MCF 10A (cell line): Measurements from ENCODE around the gene KCNIP2. TPM values are rescaled to one million over a fixed set of nuclear protein-coding genes. Genes with fewer than 3 reads are reported as not detected.

Experiments
- BruUV-seq: library from RNA; stranded (reverse); fragments of 400-500 nt; replicated peaks from 2 replicates; lab custom pipeline; 2021; lab: Mats Ljungman, UMichigan
- CTCF ChIA-PET: fragments of 300-600 bp; sonication (Branson Sonifier 250); formaldehyde crosslinking; extraction: SDS; loops from one replicate; lab custom pipeline; 2021; ENCODE audit warnings: antibody characterized with exemption, inconsistent platforms; lab: Yijun Ruan, JAX
- POLR2A ChIA-PET: fragments of 300-600, 350-650 bp; sonication (Branson Sonifier 250); formaldehyde crosslinking; extraction: SDS; loops from one replicate; lab custom pipeline; 2020; ENCODE audit warnings: antibody characterized with exemption, inconsistent platforms; lab: Yijun Ruan, JAX
- DNase-seq: peaks from one replicate; pipeline ENCODE4 v3.0.0-alpha.2; 2018; ENCODE audit not compliant: unreplicated experiment
- H3K27ac Mint-ChIP-seq: one replicate; pipeline ENCODE4 v1.8.0; 2022; ENCODE audit warnings: mild to moderate bottlenecking, low read depth, mixed read lengths; ENCODE audit not compliant: unreplicated experiment
- H3K27me3 Mint-ChIP-seq: one replicate; pipeline ENCODE4 v1.8.0; 2022; ENCODE audit warnings: mixed read lengths; ENCODE audit not compliant: insufficient read depth, unreplicated experiment
- H3K36me3 Mint-ChIP-seq: one replicate; pipeline ENCODE4 v1.8.0; 2022; ENCODE audit warnings: mild to moderate bottlenecking, moderate library complexity, mixed read lengths; ENCODE audit not compliant: insufficient read depth, unreplicated experiment
- H3K4me1 Mint-ChIP-seq: one replicate; pipeline ENCODE4 v1.8.0; 2022; ENCODE audit warnings: mixed read lengths; ENCODE audit not compliant: insufficient read depth, unreplicated experiment
- H3K4me3 Mint-ChIP-seq: one replicate; pipeline ENCODE4 v1.8.0; 2022; ENCODE audit warnings: mild to moderate bottlenecking, moderate library complexity, mixed read lengths; ENCODE audit not compliant: unreplicated experiment
- H3K9me3 Mint-ChIP-seq: one replicate; pipeline ENCODE4 v1.8.0; 2022; ENCODE audit warnings: mixed read lengths; ENCODE audit not compliant: unreplicated experiment
- CTCF ChIP-seq: fragments of 200-600 bp; IDR thresholded peaks from one replicate; pipeline ENCODE4 v1.8.0; 2022; ENCODE audit warnings: antibody characterized with exemption, mild to moderate bottlenecking; ENCODE audit not compliant: unreplicated experiment
- intact Hi-C: fragments of 100-400 bp; cut with micrococcal nuclease; formaldehyde crosslinking; loops from 2 replicates; pipeline ENCODE4 v1.14.1; 2022
- total RNA-seq: library from RNA; stranded (reverse); gene quantifications from 2 replicates; pipeline ENCODE4 v1.2.3, GENCODE V29; 2022

The KCNIP2 gene
- total RNA-seq, 1 experiment from 2014 or later = 2.1 TPM

GRCh38 chr10:101845893-101846292 lies 2.3 kb upstream of the KCNIP2 start:
- CTCF ChIA-PET = interaction anchor here (1.1 to 3.7 kb wide), 3 partner anchors 10 to 227 kb away, joined by 4 to 25 read pairs (median 4); no protein-coding TSS in a partner anchor
- TF ChIP-seq CTCF = no peak
- Mint-ChIP-seq H3K9me3 (no peaks in the 10 kb centered on the region), H3K4me3 (no peak overlapping the region), H3K27me3 (no peaks in the 10 kb centered on the region), H3K4me1 (no peaks in the 10 kb centered on the region), H3K36me3 (peaks cover 38% of the 10 kb centered on the region), H3K27ac (no peak overlapping the region)
- BruUV-seq = no TSS peak
- DNase-seq = no peak
- POLR2A ChIA-PET = interaction anchor here (1.0 kb wide), 1 partner anchor 14 kb away, joined by 3 read pairs; no protein-coding TSS in a partner anchor
- intact Hi-C loops = no loop called here

GRCh38 chr10:101841826-101842225 lies 1.8 kb downstream of the KCNIP2 start:
- BruUV-seq = no TSS peak
- Mint-ChIP-seq H3K36me3 (peaks cover 24% of the 10 kb centered on the region), H3K9me3 (no peaks in the 10 kb centered on the region), H3K4me3 (no peak overlapping the region), H3K27me3 (no peaks in the 10 kb centered on the region), H3K27ac (no peak overlapping the region), H3K4me1 (peaks cover 15% of the 10 kb centered on the region)
- ChIA-PET POLR2A (interaction anchor here (1.5 kb wide), 1 partner anchor 9 kb away, joined by 3 read pairs; no protein-coding TSS in a partner anchor), CTCF (interaction anchor here (0.5 to 3.5 kb wide), 30 partner anchors 10 to 425 kb away, joined by 3 to 69 read pairs (median 5); partner anchors contain the start of gene HPS6)
- no peak for TF ChIP-seq CTCF
- intact Hi-C loops = no loop called here
- DNase-seq = no peak

- POLR2A ChIA-PET = interaction anchor here (0.5 to 2.4 kb wide), 2 partner anchors 22 to 259 kb away, joined by 3 to 16 read pairs; partner anchors contain the start of gene OGA
- TF ChIP-seq CTCF = peak; percentile 85
These were observed 2.7 kb downstream of the KCNIP2 start for GRCh38 chr10:101840741-101841453.

GRCh38 chr10:101840102-101840684 lies 3.4 kb downstream of the KCNIP2 start:
- BruUV-seq = no TSS peak
- no peaks in the 10 kb centered on the region for H3K9me3 Mint-ChIP-seq
- peak; percentile 51 for DNase-seq
- H3K36me3 Mint-ChIP-seq = peaks cover 11% of the 10 kb centered on the region
- intact Hi-C loops = loop anchor here (1.0 kb wide), 3 partner anchors 49 to 233 kb away; no protein-coding TSS in a partner anchor
- H3K4me3 Mint-ChIP-seq = peak overlapping the region; percentile 57
- no peak overlapping the region for H3K27ac Mint-ChIP-seq
- ChIA-PET POLR2A (interaction anchor here (2.4 kb wide), 1 partner anchor 21 kb away, joined by 16 read pairs; the partner anchor contains the start of gene OGA), CTCF (interaction anchor here (0.6 to 3.5 kb wide), 38 partner anchors 8 to 605 kb away, joined by 3 to 69 read pairs (median 4); partner anchors contain the start of gene HPS6)
- H3K27me3 Mint-ChIP-seq = no peaks in the 10 kb centered on the region
- no peak for TF ChIP-seq CTCF
- peaks cover 15% of the 10 kb centered on the region for H3K4me1 Mint-ChIP-seq

More at GRCh38 chr10:101840741-101841453, 2.7 kb downstream of the KCNIP2 start:
- Mint-ChIP-seq H3K27me3 (no peaks in the 10 kb centered on the region), H3K4me3 (peak overlapping the region; percentile 57), H3K36me3 (peaks cover 18% of the 10 kb centered on the region), H3K9me3 (no peaks in the 10 kb centered on the region), H3K27ac (no peak overlapping the region), H3K4me1 (peaks cover 15% of the 10 kb centered on the region)
- intact Hi-C loops = loop anchor here (1.0 kb wide), 3 partner anchors 48 to 232 kb away; no protein-coding TSS in a partner anchor
- CTCF ChIA-PET = interaction anchor here (0.6 to 3.5 kb wide), 56 partner anchors 9 to 699 kb away, joined by 3 to 69 read pairs (median 4); partner anchors contain the start of gene HPS6
- peak; percentile 79 for DNase-seq
- no TSS peak for BruUV-seq
